HepG2 (cell line): ENCODE measurements around the gene ZNF284. TPM values are rescaled to one million over a fixed set of nuclear protein-coding genes. Genes with fewer than 3 reads are reported as not detected.

Source experiments
- CREM ChIP-seq, 2 experiments: sonication (generic) in 1 of 2; formaldehyde crosslinking in 1 of 2; IDR thresholded peaks; 2 replicates each; pipeline versions ENCODE4 v1.4.0 to v1.6.1; 2016 to 2020; ENCODE audit warnings: antibody characterized with exemption in 1 of 2, mild to moderate bottlenecking in 1 of 2, missing genetic modification reagents in 1 of 2
- FOXK1 ChIP-seq: sonication (generic); formaldehyde crosslinking; IDR thresholded peaks from 2 replicates; pipeline ENCODE4 v1.4.0; 2020; ENCODE audit warnings: low read depth, missing genetic modification reagents, borderline replicate concordance
- HDAC6 ChIP-seq: fragments of 200-600 bp; sonication (generic); IDR thresholded peaks from 2 replicates; pipeline ENCODE4 v1.7.0; 2017; ENCODE audit warnings: mild to moderate bottlenecking, antibody characterized with exemption, low read length, low read depth
- IKZF5 ChIP-seq: IDR thresholded peaks from 2 replicates; pipeline ENCODE4 v1.6.1; 2018; ENCODE audit warnings: missing genetic modification reagents, mild to moderate bottlenecking, missing compliant biosample characterization
- IRF2 ChIP-seq: IDR thresholded peaks from 2 replicates; pipeline ENCODE4 v1.6.1; 2018; ENCODE audit warnings: missing genetic modification reagents, missing compliant biosample characterization
- KAT7 ChIP-seq: IDR thresholded peaks from 2 replicates; pipeline ENCODE4 v1.6.1; 2018; ENCODE audit warnings: borderline replicate concordance, missing compliant biosample characterization
- MYPOP ChIP-seq: sonication (generic); formaldehyde crosslinking; IDR thresholded peaks from 2 replicates; pipeline ENCODE4 v1.8.1; 2023; ENCODE audit warnings: mild to moderate bottlenecking, moderate library complexity, missing genetic modification reagents
- NR2F2 ChIP-seq: IDR thresholded peaks from 2 replicates; pipeline ENCODE4 v1.6.1; 2012; ENCODE audit warnings: low read depth, inconsistent platforms, borderline replicate concordance
- POGK ChIP-seq: sonication (generic); formaldehyde crosslinking; conservative IDR thresholded peaks from 2 replicates; pipeline ENCODE4 v1.8.0; 2022; ENCODE audit warnings: mild to moderate bottlenecking, moderate library complexity, missing genetic modification reagents
- SIX1 ChIP-seq: sonication (generic); formaldehyde crosslinking; IDR thresholded peaks from 2 replicates; pipeline ENCODE4 v1.4.0; 2020; ENCODE audit warnings: missing genetic modification reagents, borderline replicate concordance
- SOX6 ChIP-seq, 2 experiments: fragments of 450-650 bp in 1 of 2; sonication (generic) in 1 of 2; formaldehyde crosslinking in 1 of 2; IDR thresholded peaks; 2 replicates each; pipeline versions ENCODE4 v1.4.0 to v1.6.1; 2017 to 2020; ENCODE audit warnings: antibody characterized with exemption in 1 of 2, mild to moderate bottlenecking in 1 of 2, missing genetic modification reagents in 1 of 2
- SP4 ChIP-seq: sonication (generic); formaldehyde crosslinking; IDR thresholded peaks from 2 replicates; pipeline ENCODE4 v1.8.1; 2023; ENCODE audit warnings: mild to moderate bottlenecking, missing genetic modification reagents
- SPEN ChIP-seq: sonication (generic); formaldehyde crosslinking; IDR thresholded peaks from 2 replicates; pipeline ENCODE4 v1.5.1; 2020; ENCODE audit warnings: low read depth, mild to moderate bottlenecking, missing genetic modification reagents
- TARDBP ChIP-seq: sonication (generic); formaldehyde crosslinking; IDR thresholded peaks from 2 replicates; pipeline ENCODE4 v1.8.0; 2022; ENCODE audit warnings: mild to moderate bottlenecking, missing genetic modification reagents
- TFAP4 ChIP-seq: sonication (generic); IDR thresholded peaks from 2 replicates; pipeline ENCODE4 v1.6.1; 2016; ENCODE audit warnings: low read depth, borderline replicate concordance
- ZFP90 ChIP-seq: sonication (generic); formaldehyde crosslinking; IDR thresholded peaks from 2 replicates; pipeline ENCODE4 v1.8.0; 2022; ENCODE audit warnings: missing genetic modification reagents, mild to moderate bottlenecking, inconsistent platforms, borderline replicate concordance
- ZMYM2 ChIP-seq: sonication (generic); formaldehyde crosslinking; IDR thresholded peaks from 2 replicates; pipeline ENCODE4 v1.8.0; 2022; ENCODE audit warnings: mild to moderate bottlenecking, missing genetic modification reagents
- polyA plus RNA-seq, 8 experiments: library from polyadenylated mRNA; depleted of rRNA in 3 of 8; stranded (reverse) in 7 of 8; unstranded in 1 of 8; fragments of >200 nt; fragmentation: Illumina TruSeq in 4 of 8; extraction: Trizol in 4 of 8; gene quantifications; 2 replicates each; pipeline versions ENCODE4 v1.2.1 to v1.2.3, GENCODE V29; 2011 to 2016; ENCODE audit warnings: low read depth in 4 of 8, missing spikeins in 1 of 8, mixed read lengths in 1 of 8; ENCODE audit not compliant: insufficient read depth in 1 of 8
- total RNA-seq, 5 experiments: library from RNA; depleted of rRNA; stranded (reverse); fragments of >200 nt; fragmentation: Illumina TruSeq; extraction: Trizol; gene quantifications; 2 replicates each; pipeline ENCODE4 v1.2.3, GENCODE V29; 2016; ENCODE audit warnings: low read depth in 1 of 5
- TF ChIP-seq, protein P1 (sequence below): sonication (generic); formaldehyde crosslinking; IDR thresholded peaks from 2 replicates; pipeline ENCODE4 v1.9.0; 2022; ENCODE audit warnings: missing genetic modification reagents, mild to moderate bottlenecking, borderline replicate concordance
- TF ChIP-seq, protein P2 (sequence below): sonication (generic); formaldehyde crosslinking; IDR thresholded peaks from 2 replicates; pipeline ENCODE4 v1.4.0; 2020; ENCODE audit warnings: missing genetic modification reagents, borderline replicate concordance

ZNF284 gene
- total and polyA plus RNA-seq, 2 of the 13 experiments (the other 11 are each of a cell fraction or from before 2014, with no cell fraction given), result 1.2 to 2.3 TPM

GRCh38 chr19:44025217-44025936 is 46.6 kb upstream of the ZNF284 start, which contains the start of gene ZNF222 (continued):
- 0 out of 2 replicates have a peak, but pooled peaks have one; percentile 49 for TF ChIP-seq KAT7 (CRISPR knock-in tag)
- TF ChIP-seq SP4 (CRISPR knock-in tag), result 0 out of 2 replicates have a peak, but pooled peaks have one; percentile 28
- TF ChIP-seq ZMYM2 (CRISPR knock-in tag), result 0 out of 2 replicates have a peak, but pooled peaks have one; percentile 7
- TF ChIP-seq IRF2 (CRISPR knock-in tag), result peak; percentile 95
- peak; percentile 74 for TF ChIP-seq SPEN
- 0 out of 2 replicates have a peak, but pooled peaks have one; percentile 21 for TF ChIP-seq MYPOP (CRISPR knock-in tag)
- TF ChIP-seq NR2F2, result peak; percentile 28; the same call in 1 of the 2 replicates
- 0 out of 2 replicates have a peak, but pooled peaks have one; percentile 41 for TF ChIP-seq FOXK1 (CRISPR knock-in tag)
- 0 out of 2 replicates have a peak, but pooled peaks have one; percentile 18 for TF ChIP-seq TARDBP
- TF ChIP-seq, protein P1, sequence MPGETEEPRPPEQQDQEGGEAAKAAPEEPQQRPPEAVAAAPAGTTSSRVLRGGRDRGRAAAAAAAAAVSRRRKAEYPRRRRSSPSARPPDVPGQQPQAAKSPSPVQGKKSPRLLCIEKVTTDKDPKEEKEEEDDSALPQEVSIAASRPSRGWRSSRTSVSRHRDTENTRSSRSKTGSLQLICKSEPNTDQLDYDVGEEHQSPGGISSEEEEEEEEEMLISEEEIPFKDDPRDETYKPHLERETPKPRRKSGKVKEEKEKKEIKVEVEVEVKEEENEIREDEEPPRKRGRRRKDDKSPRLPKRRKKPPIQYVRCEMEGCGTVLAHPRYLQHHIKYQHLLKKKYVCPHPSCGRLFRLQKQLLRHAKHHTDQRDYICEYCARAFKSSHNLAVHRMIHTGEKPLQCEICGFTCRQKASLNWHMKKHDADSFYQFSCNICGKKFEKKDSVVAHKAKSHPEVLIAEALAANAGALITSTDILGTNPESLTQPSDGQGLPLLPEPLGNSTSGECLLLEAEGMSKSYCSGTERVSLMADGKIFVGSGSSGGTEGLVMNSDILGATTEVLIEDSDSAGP (CRISPR knock-in tag), result peak; percentile 74; the same call in 1 of the 2 replicates
- TF ChIP-seq CREM (IDR thresholded peaks at IDR 0.05), result peak; percentile 97
- TF ChIP-seq CREM (CRISPR knock-in tag; IDR thresholded peaks at IDR 0.05), result no peak; the same call in 1 of the 2 replicates
- no peak for TF ChIP-seq ZFP90 (CRISPR knock-in tag)
- TF ChIP-seq HDAC6, result no peak
- TF ChIP-seq, protein P2, sequence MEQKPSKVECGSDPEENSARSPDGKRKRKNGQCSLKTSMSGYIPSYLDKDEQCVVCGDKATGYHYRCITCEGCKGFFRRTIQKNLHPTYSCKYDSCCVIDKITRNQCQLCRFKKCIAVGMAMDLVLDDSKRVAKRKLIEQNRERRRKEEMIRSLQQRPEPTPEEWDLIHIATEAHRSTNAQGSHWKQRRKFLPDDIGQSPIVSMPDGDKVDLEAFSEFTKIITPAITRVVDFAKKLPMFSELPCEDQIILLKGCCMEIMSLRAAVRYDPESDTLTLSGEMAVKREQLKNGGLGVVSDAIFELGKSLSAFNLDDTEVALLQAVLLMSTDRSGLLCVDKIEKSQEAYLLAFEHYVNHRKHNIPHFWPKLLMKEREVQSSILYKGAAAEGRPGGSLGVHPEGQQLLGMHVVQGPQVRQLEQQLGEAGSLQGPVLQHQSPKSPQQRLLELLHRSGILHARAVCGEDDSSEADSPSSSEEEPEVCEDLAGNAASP, result no peak
- TF ChIP-seq TFAP4, result peak; percentile 21; the same call in 1 of the 2 replicates
- no peak for TF ChIP-seq SIX1
- TF ChIP-seq IKZF5 (CRISPR knock-in tag), result peak; percentile 23; the same call in 1 of the 2 replicates
- no peak for TF ChIP-seq SOX6 (IDR thresholded peaks at IDR 0.05)
- 0 out of 2 replicates have a peak, but pooled peaks have one; percentile 48 for TF ChIP-seq SOX6 (CRISPR knock-in tag; IDR thresholded peaks at IDR 0.05)
- peak; percentile 51; the same call in 1 of the 2 replicates for TF ChIP-seq POGK (CRISPR knock-in tag)
